Gastroesophageal sphincter (tissue), 3 donors: ENCODE results near the gene LYSMD2.

Source experiments
- EP300 ChIP-seq: sonication (generic); formaldehyde crosslinking; IDR thresholded peaks from one replicate; pipeline ENCODE4 v1.6.1; 2017; ENCODE audit warnings: antibody characterized with exemption, mild to moderate bottlenecking
- POLR2A ChIP-seq, 2 donors: fragments of 450-650 bp; IDR thresholded peaks; one replicate each; pipeline ENCODE4 v1.6.1; 2017; ENCODE audit warnings: antibody characterized with exemption in 2 of 2, mild to moderate bottlenecking in 2 of 2, moderate library complexity in 1 of 2
- TF ChIP-seq, protein P1 (sequence below), 4 experiments: fragments of 200-600 bp in 2 of 4; fragments of 450-650 bp in 2 of 4; sonication (generic) in 1 of 4; IDR thresholded peaks; one replicate each; pipeline ENCODE4 v1.5.1; 2017 to 2019; ENCODE audit warnings: antibody characterized with exemption in 4 of 4, mild to moderate bottlenecking in 2 of 4, moderate library complexity in 2 of 4

DNA sequence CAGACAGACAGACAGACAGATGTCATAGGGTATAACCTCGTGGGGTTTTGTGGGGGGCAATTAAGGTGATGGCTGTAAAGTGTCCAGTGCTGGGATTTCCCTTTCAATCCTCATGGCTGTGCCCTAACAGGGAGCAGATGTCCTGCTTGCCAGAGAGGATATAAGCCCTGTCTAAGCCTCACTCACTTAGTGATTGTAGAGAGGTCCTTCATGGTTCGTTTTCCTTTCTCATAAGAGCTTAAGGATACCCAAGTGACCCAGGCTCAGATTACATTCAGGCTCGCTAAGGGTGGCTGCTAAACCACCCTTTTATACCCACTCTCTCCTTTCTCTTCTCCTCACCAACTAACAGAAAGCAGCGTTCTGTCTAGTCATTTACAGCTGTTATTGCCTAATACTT lies 19.2 kb downstream of the LYSMD2 start:
- TF ChIP-seq, protein P1, sequence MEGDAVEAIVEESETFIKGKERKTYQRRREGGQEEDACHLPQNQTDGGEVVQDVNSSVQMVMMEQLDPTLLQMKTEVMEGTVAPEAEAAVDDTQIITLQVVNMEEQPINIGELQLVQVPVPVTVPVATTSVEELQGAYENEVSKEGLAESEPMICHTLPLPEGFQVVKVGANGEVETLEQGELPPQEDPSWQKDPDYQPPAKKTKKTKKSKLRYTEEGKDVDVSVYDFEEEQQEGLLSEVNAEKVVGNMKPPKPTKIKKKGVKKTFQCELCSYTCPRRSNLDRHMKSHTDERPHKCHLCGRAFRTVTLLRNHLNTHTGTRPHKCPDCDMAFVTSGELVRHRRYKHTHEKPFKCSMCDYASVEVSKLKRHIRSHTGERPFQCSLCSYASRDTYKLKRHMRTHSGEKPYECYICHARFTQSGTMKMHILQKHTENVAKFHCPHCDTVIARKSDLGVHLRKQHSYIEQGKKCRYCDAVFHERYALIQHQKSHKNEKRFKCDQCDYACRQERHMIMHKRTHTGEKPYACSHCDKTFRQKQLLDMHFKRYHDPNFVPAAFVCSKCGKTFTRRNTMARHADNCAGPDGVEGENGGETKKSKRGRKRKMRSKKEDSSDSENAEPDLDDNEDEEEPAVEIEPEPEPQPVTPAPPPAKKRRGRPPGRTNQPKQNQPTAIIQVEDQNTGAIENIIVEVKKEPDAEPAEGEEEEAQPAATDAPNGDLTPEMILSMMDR (IDR thresholded peaks at IDR 0.05): no peak
- TF ChIP-seq EP300: no peak
- no peak for TF ChIP-seq POLR2A (IDR thresholded peaks at IDR 0.05)
